ENCODE data around the gene MYO3B.

The MYO3B gene

DNA sequence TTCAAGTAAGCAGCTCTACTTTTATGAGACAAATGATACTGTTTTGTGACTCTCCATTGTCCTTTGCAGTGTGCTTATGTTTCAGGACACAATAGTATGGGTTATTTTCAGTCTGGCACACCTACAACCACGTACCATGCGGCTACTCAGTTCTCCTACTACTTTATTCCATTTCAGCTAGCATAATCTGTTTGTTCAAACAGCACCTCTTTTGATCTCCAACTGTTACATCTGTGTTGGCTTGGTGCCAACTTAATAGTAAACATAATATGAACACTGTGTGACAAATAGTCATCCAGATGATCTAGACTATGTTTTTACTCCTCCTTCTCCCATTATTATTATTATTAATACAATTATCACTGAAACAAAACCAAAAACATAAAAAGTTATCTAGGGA lies 40.5 kb downstream of the MYO3B start:
- TF ChIP-seq, protein P1, sequence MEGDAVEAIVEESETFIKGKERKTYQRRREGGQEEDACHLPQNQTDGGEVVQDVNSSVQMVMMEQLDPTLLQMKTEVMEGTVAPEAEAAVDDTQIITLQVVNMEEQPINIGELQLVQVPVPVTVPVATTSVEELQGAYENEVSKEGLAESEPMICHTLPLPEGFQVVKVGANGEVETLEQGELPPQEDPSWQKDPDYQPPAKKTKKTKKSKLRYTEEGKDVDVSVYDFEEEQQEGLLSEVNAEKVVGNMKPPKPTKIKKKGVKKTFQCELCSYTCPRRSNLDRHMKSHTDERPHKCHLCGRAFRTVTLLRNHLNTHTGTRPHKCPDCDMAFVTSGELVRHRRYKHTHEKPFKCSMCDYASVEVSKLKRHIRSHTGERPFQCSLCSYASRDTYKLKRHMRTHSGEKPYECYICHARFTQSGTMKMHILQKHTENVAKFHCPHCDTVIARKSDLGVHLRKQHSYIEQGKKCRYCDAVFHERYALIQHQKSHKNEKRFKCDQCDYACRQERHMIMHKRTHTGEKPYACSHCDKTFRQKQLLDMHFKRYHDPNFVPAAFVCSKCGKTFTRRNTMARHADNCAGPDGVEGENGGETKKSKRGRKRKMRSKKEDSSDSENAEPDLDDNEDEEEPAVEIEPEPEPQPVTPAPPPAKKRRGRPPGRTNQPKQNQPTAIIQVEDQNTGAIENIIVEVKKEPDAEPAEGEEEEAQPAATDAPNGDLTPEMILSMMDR (conservative IDR thresholded peaks at IDR 0.05; ENCODE audit: low read depth), result no peak
- DNase-seq (ENCODE audit: low spot score), result no peak
- no peak overlapping the region for H3K27ac ChIP-seq
- ChIA-PET POLR2A (ENCODE audit: low non-redundant PET) (no interaction called here), CTCF (no interaction called here)

DNA sequence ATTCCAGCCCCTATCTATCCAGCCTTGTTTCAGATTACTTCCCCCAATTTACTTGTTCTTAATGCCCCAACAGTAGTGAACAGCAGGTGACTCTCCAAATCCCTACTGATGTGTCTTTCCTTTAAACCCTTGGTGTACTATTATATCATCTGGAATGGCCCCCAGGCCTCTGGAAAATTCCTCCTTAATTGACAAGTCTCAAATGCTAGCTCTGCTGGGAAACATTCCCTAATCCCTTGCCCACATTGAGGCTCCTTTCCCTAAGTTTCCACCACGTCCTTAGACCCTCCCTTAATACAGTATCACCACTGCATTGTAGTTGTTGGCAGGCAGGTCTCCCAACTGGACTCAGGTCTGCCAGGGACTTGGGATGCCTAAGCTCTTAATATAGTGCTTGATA lies 41.0 kb downstream of the MYO3B start:
- POLR2A ChIA-PET (ENCODE audit: low non-redundant PET), result no interaction called here
- no peak overlapping the region for H3K27ac ChIP-seq
- DNase-seq (ENCODE audit: low spot score), result no peak
- TF ChIP-seq, protein P1 (conservative IDR thresholded peaks at IDR 0.05; ENCODE audit: low read depth), result no peak
- CTCF ChIA-PET, result no interaction called here

DNA sequence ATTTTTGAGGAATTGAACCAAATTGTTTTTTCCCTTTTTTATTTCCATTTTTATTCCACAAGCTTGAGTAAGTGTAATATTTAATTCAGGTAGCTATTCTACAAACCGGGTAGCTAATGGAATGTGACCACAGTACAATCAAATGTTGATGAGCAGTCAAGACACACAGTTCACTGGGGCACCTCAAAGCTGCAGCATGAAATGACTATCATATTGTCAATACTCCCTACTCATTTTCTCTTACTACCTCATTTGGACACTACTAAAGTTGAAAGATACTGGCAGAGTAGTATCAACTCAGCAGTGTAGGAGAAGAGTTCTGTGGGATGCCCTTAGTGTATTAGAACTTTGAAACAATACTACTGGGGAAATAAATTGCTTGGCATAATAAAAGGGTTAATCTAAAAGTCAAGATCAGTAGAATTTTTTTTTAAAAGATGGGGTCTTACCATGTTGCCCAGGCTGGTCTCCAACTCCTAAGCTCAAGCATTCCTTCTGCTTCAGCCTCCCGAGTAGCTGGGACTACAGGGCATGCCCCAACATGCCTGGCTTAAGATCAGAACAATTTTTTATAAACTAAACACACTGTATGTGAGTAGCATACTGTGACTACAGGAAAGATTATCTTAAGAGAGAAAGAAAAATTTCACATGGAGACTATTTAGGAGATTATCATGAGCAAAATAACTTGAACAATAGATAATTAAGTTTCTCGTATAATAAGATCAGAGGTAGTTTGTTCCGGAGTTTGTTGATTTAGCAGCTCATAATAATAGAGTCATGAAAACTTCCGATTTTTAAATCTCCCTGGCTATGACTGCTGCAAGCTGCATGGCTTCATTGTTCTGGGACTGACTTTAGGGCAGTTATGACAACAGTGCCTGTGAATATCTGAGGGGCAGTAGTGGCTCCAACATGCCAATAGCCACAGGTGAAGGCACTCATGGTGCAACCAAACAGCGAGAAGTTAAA lies 43.7 kb downstream of the MYO3B start:
- POLR2A ChIA-PET (ENCODE audit: low non-redundant PET), result interaction anchor here (0.8 kb wide), 1 partner anchor 215 kb away, joined by 3 read pairs; no protein-coding TSS in a partner anchor
- DNase-seq (ENCODE audit: low spot score), result peak; percentile 20
- CTCF ChIA-PET, result interaction anchor here (0.6 kb wide), 1 partner anchor 10 kb away, joined by 3 read pairs; no protein-coding TSS in a partner anchor
- TF ChIP-seq, protein P1 (conservative IDR thresholded peaks at IDR 0.05; ENCODE audit: low read depth), result no peak
- H3K27ac ChIP-seq, result no peak overlapping the region

DNA sequence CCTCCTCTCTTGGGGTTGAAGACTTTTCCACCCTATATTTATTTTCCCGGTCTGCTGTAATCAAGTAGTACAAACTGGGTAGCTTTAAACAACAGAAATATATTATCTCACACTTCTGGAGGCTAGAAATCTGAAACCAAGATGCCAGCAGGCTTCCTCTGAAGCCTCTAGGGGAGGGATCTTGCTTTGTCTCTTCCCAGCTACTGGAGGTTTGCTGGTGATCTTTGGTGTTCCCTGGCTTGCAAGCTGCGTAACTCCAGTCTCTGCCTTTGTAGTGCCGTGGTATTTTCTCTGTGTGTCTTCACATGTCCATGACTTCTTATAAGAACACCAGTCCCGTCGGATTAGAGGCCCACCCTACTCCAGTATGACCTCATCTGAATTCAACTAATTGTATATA lies 44.4 kb downstream of the MYO3B start:
- no peak overlapping the region for H3K27ac ChIP-seq
- CTCF ChIA-PET, result no interaction called here
- TF ChIP-seq, protein P1 (conservative IDR thresholded peaks at IDR 0.05; ENCODE audit: low read depth), result no peak
- DNase-seq (ENCODE audit: low spot score), result no peak
- POLR2A ChIA-PET (ENCODE audit: low non-redundant PET), result no interaction called here

DNA sequence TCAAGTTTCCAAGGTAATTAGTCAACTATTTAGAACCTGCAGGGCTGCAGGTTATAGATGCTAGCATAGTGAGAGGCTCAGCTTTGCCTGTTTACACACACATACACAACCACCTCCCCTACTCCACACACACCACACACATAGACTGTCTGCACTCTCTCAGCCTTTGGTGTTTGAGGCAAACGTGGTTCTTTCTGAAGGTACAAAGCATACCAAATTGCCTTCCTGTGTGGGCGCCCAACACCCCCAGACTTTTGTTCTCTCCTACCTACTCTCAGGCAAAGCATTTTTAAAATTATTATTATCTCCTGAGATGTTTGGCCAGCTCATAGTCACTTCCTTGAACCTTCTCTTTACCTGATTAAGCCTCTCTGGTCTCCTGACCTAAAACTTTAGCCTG lies 44.9 kb downstream of the MYO3B start:
- POLR2A ChIA-PET (ENCODE audit: low non-redundant PET), result no interaction called here
- CTCF ChIA-PET, result no interaction called here
- no peak overlapping the region for H3K27ac ChIP-seq
- no peak for DNase-seq (ENCODE audit: low spot score)
- TF ChIP-seq, protein P1 (conservative IDR thresholded peaks at IDR 0.05; ENCODE audit: low read depth), result no peak

DNA sequence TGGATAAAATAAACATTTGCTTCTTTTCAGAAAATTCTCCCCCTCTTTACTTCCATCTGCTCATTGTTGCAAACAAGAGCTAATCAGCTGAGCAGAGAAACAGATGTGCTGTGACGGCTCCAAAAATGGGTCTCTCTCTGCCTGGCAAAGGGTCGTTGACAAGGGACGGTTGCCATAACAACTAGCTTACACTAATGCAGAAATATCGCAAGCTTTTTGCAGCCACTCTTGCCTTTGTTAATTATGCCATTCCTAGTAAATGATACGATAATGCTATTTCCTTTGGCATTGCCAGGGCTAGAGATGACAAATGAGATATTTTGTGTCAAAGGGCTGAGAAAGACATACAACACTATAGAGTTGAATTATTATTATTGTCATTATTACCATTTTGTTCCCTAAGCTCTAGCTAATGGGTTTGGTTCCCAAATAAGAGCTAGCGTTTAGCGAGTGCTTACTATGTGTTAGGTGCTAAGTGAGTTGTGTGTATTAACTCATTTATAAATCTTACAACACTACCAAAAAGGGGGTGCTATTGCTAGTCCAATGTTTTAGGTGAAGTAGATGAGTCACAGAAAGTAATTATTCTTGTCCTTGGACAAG lies 46.8 kb downstream of the MYO3B start:
- CTCF ChIA-PET, result no interaction called here
- TF ChIP-seq, protein P1 (conservative IDR thresholded peaks at IDR 0.05; ENCODE audit: low read depth), result no peak
- H3K27ac ChIP-seq, result no peak overlapping the region
- DNase-seq (ENCODE audit: low spot score), result no peak
- POLR2A ChIA-PET (ENCODE audit: low non-redundant PET), result no interaction called here

All from RWPE1 (cell line).